ENCODE data around the gene CRMP1. TPM values are rescaled to one million over a fixed set of nuclear protein-coding genes. Genes with fewer than 3 reads are reported as not detected.

Gene CRMP1
- total RNA-seq, 3 donors from 2014 or later (not counting 1 experiment from before 2014, with no cell fraction given): not detected

- no peak overlapping the region for H3K4me3 ChIP-seq (ENCODE audit: low read length)
- peaks cover 0 to 11% of the 10 kb centered on the region in 2 donors for H3K4me1 Mint-ChIP-seq
- no peaks in the 10 kb centered on the region for H3K4me1 ChIP-seq (ENCODE audit: control insufficient read depth, insufficient read depth, low read length)
- H3K27me3 Mint-ChIP-seq (ENCODE audit: low read depth in 2 of 2): peaks cover 0 to 5% of the 10 kb centered on the region in 2 donors
- ATAC-seq (no peak), DNase-seq (no peak)
- TF ChIP-seq, protein P1, sequence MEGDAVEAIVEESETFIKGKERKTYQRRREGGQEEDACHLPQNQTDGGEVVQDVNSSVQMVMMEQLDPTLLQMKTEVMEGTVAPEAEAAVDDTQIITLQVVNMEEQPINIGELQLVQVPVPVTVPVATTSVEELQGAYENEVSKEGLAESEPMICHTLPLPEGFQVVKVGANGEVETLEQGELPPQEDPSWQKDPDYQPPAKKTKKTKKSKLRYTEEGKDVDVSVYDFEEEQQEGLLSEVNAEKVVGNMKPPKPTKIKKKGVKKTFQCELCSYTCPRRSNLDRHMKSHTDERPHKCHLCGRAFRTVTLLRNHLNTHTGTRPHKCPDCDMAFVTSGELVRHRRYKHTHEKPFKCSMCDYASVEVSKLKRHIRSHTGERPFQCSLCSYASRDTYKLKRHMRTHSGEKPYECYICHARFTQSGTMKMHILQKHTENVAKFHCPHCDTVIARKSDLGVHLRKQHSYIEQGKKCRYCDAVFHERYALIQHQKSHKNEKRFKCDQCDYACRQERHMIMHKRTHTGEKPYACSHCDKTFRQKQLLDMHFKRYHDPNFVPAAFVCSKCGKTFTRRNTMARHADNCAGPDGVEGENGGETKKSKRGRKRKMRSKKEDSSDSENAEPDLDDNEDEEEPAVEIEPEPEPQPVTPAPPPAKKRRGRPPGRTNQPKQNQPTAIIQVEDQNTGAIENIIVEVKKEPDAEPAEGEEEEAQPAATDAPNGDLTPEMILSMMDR (IDR thresholded peaks at IDR 0.05): no peak
- peaks cover 2 to 4% of the 10 kb centered on the region in 2 donors for H3K9me3 Mint-ChIP-seq
- H3K27ac ChIP-seq (ENCODE audit: low read length): no peak overlapping the region
- intact Hi-C loops (cut with micrococcal nuclease): no loop called here
- H3K27ac Mint-ChIP-seq: no peak overlapping the region
- H3K36me3 ChIP-seq (ENCODE audit: control insufficient read depth, insufficient read depth, low read length): no peaks in the 10 kb centered on the region
- no peaks in the 10 kb centered on the region for H3K27me3 ChIP-seq (ENCODE audit: control insufficient read depth, insufficient read depth, low read length)
- H3K9me3 ChIP-seq (ENCODE audit: control insufficient read depth, insufficient read depth, low read length): no peaks in the 10 kb centered on the region
- 79% methylated on average over 9 of the region's 9 CpGs for WGBS (ENCODE audit: insufficient coverage)
- H3K4me3 Mint-ChIP-seq: no peak overlapping the region
- peaks cover 5% of the 10 kb centered on the region for H3K36me3 Mint-ChIP-seq
Measured at GRCh38 chr4:5780831-5781480, 111.9 kb downstream of the CRMP1 start.

DNA sequence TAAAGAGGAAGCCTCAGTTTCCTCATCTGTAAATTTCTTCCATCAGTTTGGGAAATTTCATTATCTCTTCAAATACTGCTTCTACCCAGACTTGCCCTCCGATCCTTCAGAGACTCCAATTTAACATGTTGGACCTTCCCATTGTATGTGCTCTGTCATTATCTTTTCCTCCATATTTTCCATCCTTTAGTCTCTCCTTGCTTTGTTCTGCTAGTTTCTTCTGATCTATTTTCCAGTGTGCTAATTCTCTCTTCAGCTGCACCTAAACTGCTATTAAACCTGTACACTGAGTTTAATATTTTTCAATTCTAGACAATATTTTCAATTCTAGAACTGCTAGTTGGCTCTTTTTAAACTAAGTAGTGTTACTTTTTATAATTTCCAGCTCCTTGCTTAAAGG, 116.4 kb downstream of the CRMP1 start:
- H3K4me1 ChIP-seq (ENCODE audit: control insufficient read depth, insufficient read depth, low read length): no peaks in the 10 kb centered on the region
- no peak overlapping the region for H3K27ac ChIP-seq (ENCODE audit: low read length)
- H3K9me3 Mint-ChIP-seq: peaks cover 2 to 4% of the 10 kb centered on the region in 2 donors
- H3K27me3 ChIP-seq (ENCODE audit: control insufficient read depth, insufficient read depth, low read length): no peaks in the 10 kb centered on the region
- ATAC-seq (no peak), DNase-seq (no peak)
- intact Hi-C loops (cut with micrococcal nuclease): no loop called here
- 87% methylated on average over 1 of the region's 1 CpG for WGBS (ENCODE audit: insufficient coverage)
- H3K27ac Mint-ChIP-seq: no peak overlapping the region
- peaks cover 0 to 7% of the 10 kb centered on the region in 2 donors for H3K4me1 Mint-ChIP-seq
- no peaks in the 10 kb centered on the region for H3K9me3 ChIP-seq (ENCODE audit: control insufficient read depth, insufficient read depth, low read length)
- peaks cover 5% of the 10 kb centered on the region for H3K36me3 Mint-ChIP-seq
- H3K4me3 ChIP-seq (ENCODE audit: low read length): no peak overlapping the region
- TF ChIP-seq, protein P1 (IDR thresholded peaks at IDR 0.05): no peak
- H3K27me3 Mint-ChIP-seq (ENCODE audit: low read depth in 2 of 2): peaks cover 5 to 7% of the 10 kb centered on the region in 2 donors
- H3K36me3 ChIP-seq (ENCODE audit: control insufficient read depth, insufficient read depth, low read length): no peaks in the 10 kb centered on the region
- no peak overlapping the region for H3K4me3 Mint-ChIP-seq

- Mint-ChIP-seq H3K4me3 (no peak overlapping the region), H3K27me3 (ENCODE audit: low read depth in 2 of 2) (peaks cover 3 to 7% of the 10 kb centered on the region in 2 donors), H3K36me3 (peaks cover 5% of the 10 kb centered on the region), H3K27ac (no peak overlapping the region), H3K9me3 (peaks cover 2 to 4% of the 10 kb centered on the region in 2 donors), H3K4me1 (no peaks in the 10 kb centered on the region)
- intact Hi-C loops (cut with micrococcal nuclease): no loop called here
- Histone ChIP-seq H3K36me3 (ENCODE audit: control insufficient read depth, insufficient read depth, low read length) (no peaks in the 10 kb centered on the region), H3K9me3 (ENCODE audit: control insufficient read depth, insufficient read depth, low read length) (peaks cover 3% of the 10 kb centered on the region), H3K4me1 (ENCODE audit: control insufficient read depth, insufficient read depth, low read length) (no peaks in the 10 kb centered on the region), H3K27ac (ENCODE audit: low read length) (no peak overlapping the region), H3K27me3 (ENCODE audit: control insufficient read depth, insufficient read depth, low read length) (no peaks in the 10 kb centered on the region), H3K4me3 (ENCODE audit: low read length) (no peak overlapping the region)
- 61% methylated on average over 2 of the region's 2 CpGs for WGBS (ENCODE audit: insufficient coverage)
- ATAC-seq (no peak), DNase-seq (no peak)
- TF ChIP-seq, protein P1 (IDR thresholded peaks at IDR 0.05): no peak
Measured at GRCh38 chr4:5774416-5775036, 118.4 kb downstream of the CRMP1 start.
